ENCODE data around the gene HTR2A. TPM values are rescaled to one million over a fixed set of nuclear protein-coding genes. Genes with fewer than 3 reads are reported as not detected.

HTR2A gene
- 0.11 TPM for polyA plus RNA-seq (2013, experiment 1 of 4)
- 0.20 TPM for polyA plus RNA-seq (2013, experiment 2 of 4)
- polyA plus RNA-seq (2013, experiment 3 of 4), result 0.27 TPM
- 0.04 TPM for polyA plus RNA-seq (2013, experiment 4 of 4)

- WGBS, 2 experiments, result 48 to 49% methylated on average over 12 to 13 of the region's 13 CpGs
These were observed at the start of gene HTR2A for GRCh38 chr13:46896341-46897137. Gene HTR2A, minus strand, starts transcription at chr13:46897053. Its CDS starts 1,147 bp downstream, at chr13:46895906.

GRCh38 chr13:46936525-46936924 is 39.7 kb upstream of the HTR2A start:
- Histone ChIP-seq H3K27me3 (ENCODE audit: control insufficient read depth, insufficient read depth, low read length, poor library complexity, severe bottlenecking) (no peaks in the 10 kb centered on the region), H3K4me3 (ENCODE audit: insufficient read depth, low read depth, low read length) (no peak overlapping the region), H3K4me1 (ENCODE audit: control insufficient read depth, insufficient read depth, low read length) (no peaks in the 10 kb centered on the region), H3K27ac (ENCODE audit: insufficient read depth, low read depth, low read length, poor library complexity, severe bottlenecking) (no peak overlapping the region), H3K36me3 (ENCODE audit: control insufficient read depth, insufficient read depth, low read length) (no peaks in the 10 kb centered on the region), H3K9me3 (ENCODE audit: control insufficient read depth, low read length) (no peaks in the 10 kb centered on the region)
- WGBS, 2 experiments, result 95 to 96% methylated on average over 4 of the region's 4 CpGs

More at GRCh38 chr13:46896341-46897137, at the start of gene HTR2A:
- no peaks in the 10 kb centered on the region for H3K36me3 ChIP-seq (ENCODE audit: control insufficient read depth, insufficient read depth, low read length)
- H3K9me3 ChIP-seq (ENCODE audit: control insufficient read depth, low read length), result no peaks in the 10 kb centered on the region
- no peaks in the 10 kb centered on the region for H3K27me3 ChIP-seq (ENCODE audit: control insufficient read depth, insufficient read depth, low read length, poor library complexity, severe bottlenecking)
- peak within 1 kb of the TSS; percentile 30 for H3K27ac ChIP-seq (ENCODE audit: insufficient read depth, low read depth, low read length, poor library complexity, severe bottlenecking)
- H3K4me1 ChIP-seq (ENCODE audit: control insufficient read depth, insufficient read depth, low read length), result peaks cover 19% of the 10 kb centered on the region
- no peak within 1 kb of the TSS for H3K4me3 ChIP-seq (ENCODE audit: insufficient read depth, low read depth, low read length)

DNA sequence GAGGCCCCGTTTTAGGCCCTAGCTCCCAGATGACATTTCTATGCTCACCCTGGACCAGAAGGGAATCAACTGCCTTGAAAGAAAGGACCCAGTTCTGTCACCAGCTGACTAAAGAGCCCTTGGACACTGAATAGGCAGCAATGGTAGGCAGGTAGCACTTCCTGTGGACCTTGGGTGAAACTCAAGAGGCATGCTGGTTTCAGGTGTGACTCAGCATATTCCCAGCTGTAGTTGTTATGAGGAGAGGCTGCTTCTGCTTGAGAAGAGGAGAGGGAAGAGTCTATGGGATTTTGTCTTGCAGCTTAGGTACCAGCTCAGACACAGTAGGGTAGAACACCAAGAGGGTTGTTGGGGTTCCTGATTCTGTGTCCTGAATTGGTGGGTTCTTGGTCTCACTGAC is 37.9 kb upstream of the HTR2A start:
- no peaks in the 10 kb centered on the region for H3K4me1 ChIP-seq (ENCODE audit: control insufficient read depth, insufficient read depth, low read length)
- H3K9me3 ChIP-seq (ENCODE audit: control insufficient read depth, low read length), result no peaks in the 10 kb centered on the region
- H3K27ac ChIP-seq (ENCODE audit: insufficient read depth, low read depth, low read length, poor library complexity, severe bottlenecking), result no peak overlapping the region
- H3K36me3 ChIP-seq (ENCODE audit: control insufficient read depth, insufficient read depth, low read length), result no peaks in the 10 kb centered on the region
- H3K27me3 ChIP-seq (ENCODE audit: control insufficient read depth, insufficient read depth, low read length, poor library complexity, severe bottlenecking), result no peaks in the 10 kb centered on the region
- H3K4me3 ChIP-seq (ENCODE audit: insufficient read depth, low read depth, low read length), result no peak overlapping the region
- WGBS, 2 experiments, result 86 to 91% methylated on average over 1 of the region's 1 CpG

GRCh38 chr13:46926916-46927590 is 30.2 kb upstream of the HTR2A start:
- H3K4me1 ChIP-seq (ENCODE audit: control insufficient read depth, insufficient read depth, low read length), result no peaks in the 10 kb centered on the region
- WGBS, 2 experiments, result 90 to 92% methylated on average over 5 of the region's 5 CpGs
- no peak overlapping the region for H3K27ac ChIP-seq (ENCODE audit: insufficient read depth, low read depth, low read length, poor library complexity, severe bottlenecking)
- H3K4me3 ChIP-seq (ENCODE audit: insufficient read depth, low read depth, low read length), result no peak overlapping the region
- H3K27me3 ChIP-seq (ENCODE audit: control insufficient read depth, insufficient read depth, low read length, poor library complexity, severe bottlenecking), result no peaks in the 10 kb centered on the region
- no peaks in the 10 kb centered on the region for H3K36me3 ChIP-seq (ENCODE audit: control insufficient read depth, insufficient read depth, low read length)
- no peaks in the 10 kb centered on the region for H3K9me3 ChIP-seq (ENCODE audit: control insufficient read depth, low read length)

- no peaks in the 10 kb centered on the region for H3K36me3 ChIP-seq (ENCODE audit: control insufficient read depth, insufficient read depth, low read length)
- H3K27ac ChIP-seq (ENCODE audit: insufficient read depth, low read depth, low read length, poor library complexity, severe bottlenecking), result no peak overlapping the region
- 88 to 94% methylated on average over 1 of the region's 1 CpG for WGBS, 2 experiments
- no peak overlapping the region for H3K4me3 ChIP-seq (ENCODE audit: insufficient read depth, low read depth, low read length)
- no peaks in the 10 kb centered on the region for H3K27me3 ChIP-seq (ENCODE audit: control insufficient read depth, insufficient read depth, low read length, poor library complexity, severe bottlenecking)
- no peaks in the 10 kb centered on the region for H3K4me1 ChIP-seq (ENCODE audit: control insufficient read depth, insufficient read depth, low read length)
- no peaks in the 10 kb centered on the region for H3K9me3 ChIP-seq (ENCODE audit: control insufficient read depth, low read length)
These were observed 28.6 kb upstream of the HTR2A start for GRCh38 chr13:46925486-46925885.

- WGBS, 2 experiments, result 84 to 89% methylated on average over 1 to 2 of the region's 2 CpGs
- Histone ChIP-seq H3K27me3 (ENCODE audit: control insufficient read depth, insufficient read depth, low read length, poor library complexity, severe bottlenecking) (no peaks in the 10 kb centered on the region), H3K27ac (ENCODE audit: insufficient read depth, low read depth, low read length, poor library complexity, severe bottlenecking) (no peak overlapping the region), H3K4me1 (ENCODE audit: control insufficient read depth, insufficient read depth, low read length) (no peaks in the 10 kb centered on the region), H3K9me3 (ENCODE audit: control insufficient read depth, low read length) (no peaks in the 10 kb centered on the region), H3K4me3 (ENCODE audit: insufficient read depth, low read depth, low read length) (no peak overlapping the region), H3K36me3 (ENCODE audit: control insufficient read depth, insufficient read depth, low read length) (no peaks in the 10 kb centered on the region)
These were observed 17.5 kb upstream of the HTR2A start for GRCh38 chr13:46914341-46914740.

DNA sequence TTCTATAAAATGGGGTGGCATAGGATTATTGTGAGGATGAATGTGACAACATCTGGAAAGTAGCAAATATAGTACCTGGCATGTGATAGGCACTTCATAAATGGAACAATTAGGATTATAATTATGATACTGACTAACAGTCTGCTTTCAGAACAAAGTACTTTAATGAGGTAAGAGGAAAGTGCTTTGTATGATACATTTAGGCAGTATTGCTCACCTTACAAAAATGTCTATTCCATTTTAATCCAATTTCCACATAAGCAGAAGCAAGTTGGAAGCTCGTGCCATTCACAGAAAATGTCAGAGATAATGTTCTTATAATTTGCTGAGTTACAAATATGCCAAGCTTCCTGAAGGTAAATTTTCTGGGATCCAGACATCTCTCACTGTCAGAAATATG is 16.9 kb upstream of the HTR2A start:
- H3K36me3 ChIP-seq (ENCODE audit: control insufficient read depth, insufficient read depth, low read length), result no peaks in the 10 kb centered on the region
- H3K4me3 ChIP-seq (ENCODE audit: insufficient read depth, low read depth, low read length), result no peak overlapping the region
- no peaks in the 10 kb centered on the region for H3K27me3 ChIP-seq (ENCODE audit: control insufficient read depth, insufficient read depth, low read length, poor library complexity, severe bottlenecking)
- H3K4me1 ChIP-seq (ENCODE audit: control insufficient read depth, insufficient read depth, low read length), result no peaks in the 10 kb centered on the region
- H3K27ac ChIP-seq (ENCODE audit: insufficient read depth, low read depth, low read length, poor library complexity, severe bottlenecking), result no peak overlapping the region
- 91 to 100% methylated on average over 1 of the region's 1 CpG for WGBS, 2 experiments
- H3K9me3 ChIP-seq (ENCODE audit: control insufficient read depth, low read length), result no peaks in the 10 kb centered on the region

DNA sequence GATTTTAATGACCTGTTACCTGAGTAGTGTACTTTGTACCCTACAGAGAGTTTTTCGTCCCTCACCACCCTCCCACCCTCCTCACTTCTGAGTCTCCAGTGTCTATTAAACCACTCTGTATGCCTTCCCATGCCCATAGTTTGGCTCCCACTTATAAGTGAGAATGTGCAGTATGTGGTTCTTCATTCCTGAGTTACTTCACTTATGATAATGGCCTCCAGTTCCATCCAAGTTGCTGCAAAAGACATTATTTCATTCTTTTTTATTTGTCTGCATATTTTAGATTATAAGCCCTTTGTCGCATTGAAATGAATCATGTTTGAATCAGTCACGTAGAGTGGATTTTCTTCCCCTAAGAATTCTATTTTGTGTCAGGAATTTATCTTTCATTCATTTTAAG is 12.2 kb upstream of the HTR2A start:
- no peak overlapping the region for H3K4me3 ChIP-seq (ENCODE audit: insufficient read depth, low read depth, low read length)
- 95 to 100% methylated on average over 2 to 3 of the region's 3 CpGs for WGBS, 2 experiments
- H3K27ac ChIP-seq (ENCODE audit: insufficient read depth, low read depth, low read length, poor library complexity, severe bottlenecking), result no peak overlapping the region

GRCh38 chr13:46908501-46908900 is 11.6 kb upstream of the HTR2A start:
- no peaks in the 10 kb centered on the region for H3K36me3 ChIP-seq (ENCODE audit: control insufficient read depth, insufficient read depth, low read length)
- 80 to 91% methylated on average over 2 of the region's 2 CpGs for WGBS, 2 experiments
- no peaks in the 10 kb centered on the region for H3K9me3 ChIP-seq (ENCODE audit: control insufficient read depth, low read length)
- H3K27me3 ChIP-seq (ENCODE audit: control insufficient read depth, insufficient read depth, low read length, poor library complexity, severe bottlenecking), result no peaks in the 10 kb centered on the region
- no peak overlapping the region for H3K27ac ChIP-seq (ENCODE audit: insufficient read depth, low read depth, low read length, poor library complexity, severe bottlenecking)
- H3K4me3 ChIP-seq (ENCODE audit: insufficient read depth, low read depth, low read length), result no peak overlapping the region
- no peaks in the 10 kb centered on the region for H3K4me1 ChIP-seq (ENCODE audit: control insufficient read depth, insufficient read depth, low read length)

More for the DNA sequence above, 12.2 kb upstream of the HTR2A start:
- no peaks in the 10 kb centered on the region for H3K36me3 ChIP-seq (ENCODE audit: control insufficient read depth, insufficient read depth, low read length)
- H3K4me1 ChIP-seq (ENCODE audit: control insufficient read depth, insufficient read depth, low read length), result no peaks in the 10 kb centered on the region
- no peaks in the 10 kb centered on the region for H3K27me3 ChIP-seq (ENCODE audit: control insufficient read depth, insufficient read depth, low read length, poor library complexity, severe bottlenecking)
- no peaks in the 10 kb centered on the region for H3K9me3 ChIP-seq (ENCODE audit: control insufficient read depth, low read length)

DNA sequence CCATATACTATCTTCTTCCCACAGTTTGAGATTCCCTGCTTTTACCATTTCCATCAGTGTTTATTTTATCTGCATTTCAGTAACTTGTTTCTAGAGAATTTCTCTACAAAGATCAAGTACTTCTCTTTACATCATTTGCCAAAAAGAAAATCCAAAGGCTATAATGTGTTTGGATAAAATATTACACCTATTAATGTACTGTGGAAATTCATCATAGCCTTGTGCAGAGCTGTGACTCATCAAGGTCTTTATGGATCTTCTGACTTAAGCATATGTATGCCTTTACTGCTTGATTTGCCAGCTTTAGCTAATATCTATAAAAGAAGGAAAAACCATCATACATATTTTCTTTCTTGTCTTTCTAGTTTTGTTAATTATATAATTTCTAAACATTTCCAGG is 9.6 kb upstream of the HTR2A start:
- Histone ChIP-seq H3K4me1 (ENCODE audit: control insufficient read depth, insufficient read depth, low read length) (no peaks in the 10 kb centered on the region), H3K4me3 (ENCODE audit: insufficient read depth, low read depth, low read length) (no peak overlapping the region), H3K36me3 (ENCODE audit: control insufficient read depth, insufficient read depth, low read length) (no peaks in the 10 kb centered on the region), H3K9me3 (ENCODE audit: control insufficient read depth, low read length) (no peaks in the 10 kb centered on the region), H3K27me3 (ENCODE audit: control insufficient read depth, insufficient read depth, low read length, poor library complexity, severe bottlenecking) (no peaks in the 10 kb centered on the region), H3K27ac (ENCODE audit: insufficient read depth, low read depth, low read length, poor library complexity, severe bottlenecking) (no peak overlapping the region)

All from ectodermal cell (in vitro differentiated cells).